Muscle of leg (tissue), 11 donors: ENCODE measurements around the gene MSH3. TPM values are rescaled to one million over a fixed set of nuclear protein-coding genes. Genes with fewer than 3 reads are reported as not detected.

Experiments
- DNase-seq: peaks from one replicate; pipeline ENCODE4 v3.0.0; 2013
- H3K27ac ChIP-seq: one replicate; pipeline ENCODE4 v1.5.1; 2013; ENCODE audit warnings: mild to moderate bottlenecking, low read length, control low read depth
- H3K27me3 ChIP-seq: one replicate; pipeline ENCODE4 v1.6.1; 2013; ENCODE audit warnings: low read length; ENCODE audit not compliant: control insufficient read depth, insufficient read depth
- H3K36me3 ChIP-seq: one replicate; pipeline ENCODE4 v1.6.1; 2013; ENCODE audit warnings: low read length; ENCODE audit not compliant: control insufficient read depth, insufficient read depth
- H3K4me1 ChIP-seq: one replicate; pipeline ENCODE4 v1.6.1; 2013; ENCODE audit warnings: low read length; ENCODE audit not compliant: control insufficient read depth, insufficient read depth
- H3K4me3 ChIP-seq: one replicate; pipeline ENCODE4 v1.5.1; 2013; ENCODE audit warnings: low read length, control low read depth
- H3K9me3 ChIP-seq: replicated peaks from 2 replicates; pipeline ENCODE4 v1.6.1; 2013; ENCODE audit warnings: low read depth, low read length; ENCODE audit not compliant: control insufficient read depth
- WGBS: methylation state at CpG from one replicate; pipeline ENCODE4 v1.1.5; 2013; ENCODE audit warnings: missing lambda C conversion rate; ENCODE audit not compliant: insufficient coverage; 5-methylcytosine and 5-hydroxymethylcytosine counted together
- polyA plus RNA-seq, 8 donors: library from polyadenylated mRNA; unstranded; fragments of 120-200 nt; gene quantifications; one replicate each; pipeline versions ENCODE4 v1.2.1 to v1.2.3, GENCODE V29; 2013; ENCODE audit warnings: inconsistent platforms in 1 of 8, low replicate concordance in 1 of 8; ENCODE audit not compliant: insufficient read length in 8 of 8, insufficient read depth in 1 of 8
- total RNA-seq: library from RNA; stranded (reverse); fragments of 120-200 nt; gene quantifications from one replicate; pipeline ENCODE4 v1.2.4, GENCODE V29; 2013

MSH3 gene
- total and polyA plus RNA-seq, 9 donors, result 7.2 to 13.3 (median 9.5) TPM

- Histone ChIP-seq H3K27ac (no peak overlapping the region), H3K36me3 (no peaks in the 10 kb centered on the region), H3K4me3 (no peak overlapping the region), H3K9me3 (no peaks in the 10 kb centered on the region), H3K27me3 (no peaks in the 10 kb centered on the region), H3K4me1 (no peaks in the 10 kb centered on the region)
- no CpG with 5 or more reads among the region's 1 CpG for WGBS
- DNase-seq, result no peak
Measured at GRCh38 chr5:80915716-80916115, 261.3 kb downstream of the MSH3 start.

DNA sequence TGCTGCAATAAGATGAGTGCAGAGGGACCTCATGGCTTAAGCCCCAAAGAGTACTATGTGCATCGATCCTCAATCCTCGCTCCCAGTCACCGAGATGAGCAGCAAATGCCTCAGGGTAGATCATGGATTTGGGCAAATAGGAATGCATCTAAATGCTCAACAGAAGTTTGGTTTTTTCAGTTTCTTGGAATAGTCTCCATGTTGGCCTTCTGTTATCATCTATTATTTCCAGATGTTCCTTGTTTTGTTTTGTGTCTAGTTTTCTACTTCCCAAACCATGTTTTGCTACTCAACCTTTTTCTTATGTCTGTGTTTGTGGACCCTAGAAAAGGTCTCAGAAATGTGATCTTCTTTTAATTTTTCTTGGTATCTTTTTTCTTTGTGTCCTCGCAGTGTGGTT lies 262.2 kb downstream of the MSH3 start:
- no peaks in the 10 kb centered on the region for H3K9me3 ChIP-seq
- H3K4me1 ChIP-seq, result no peaks in the 10 kb centered on the region
- H3K27me3 ChIP-seq, result no peaks in the 10 kb centered on the region
- H3K27ac ChIP-seq, result no peak overlapping the region
- no peak overlapping the region for H3K4me3 ChIP-seq
- WGBS, result 58% methylated on average over 3 of the region's 4 CpGs
- DNase-seq, result peak; percentile 64
- H3K36me3 ChIP-seq, result no peaks in the 10 kb centered on the region

GRCh38 chr5:80917631-80918030 lies 263.2 kb downstream of the MSH3 start:
- H3K27ac ChIP-seq, result no peak overlapping the region
- no peak overlapping the region for H3K4me3 ChIP-seq
- H3K9me3 ChIP-seq, result no peaks in the 10 kb centered on the region
- H3K4me1 ChIP-seq, result no peaks in the 10 kb centered on the region
- DNase-seq, result peak; percentile 13
- no peaks in the 10 kb centered on the region for H3K36me3 ChIP-seq
- H3K27me3 ChIP-seq, result no peaks in the 10 kb centered on the region
- WGBS, result 80% methylated on average over 1 of the region's 3 CpGs

DNA sequence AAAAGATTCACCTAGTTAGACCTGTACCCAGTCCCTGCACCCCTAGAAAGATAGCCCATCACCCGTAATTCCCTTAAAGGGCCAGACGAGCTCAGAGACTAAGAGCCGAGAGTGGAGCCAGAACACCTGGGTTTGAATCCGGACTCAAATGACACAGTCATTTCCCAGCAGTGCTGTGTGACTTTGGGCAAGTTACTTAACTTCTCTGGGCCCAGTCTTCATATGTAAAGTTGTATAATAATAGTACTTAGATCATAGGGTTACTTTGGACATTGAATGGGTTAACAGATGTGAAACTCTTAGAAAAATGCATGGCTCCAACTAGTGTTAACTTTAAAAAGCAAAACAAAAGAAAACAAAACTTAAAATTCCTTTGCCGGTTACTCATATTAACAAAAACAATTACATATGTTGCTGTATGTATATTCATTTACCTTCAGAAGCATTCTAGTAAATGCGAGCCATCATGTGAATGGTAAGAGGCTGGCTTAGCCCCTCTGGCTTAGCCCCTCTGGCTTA lies 265.3 kb downstream of the MSH3 start:
- H3K27me3 ChIP-seq, result no peaks in the 10 kb centered on the region
- no peak overlapping the region for H3K27ac ChIP-seq
- WGBS, result no CpG with 5 or more reads among the region's 6 CpGs
- H3K4me1 ChIP-seq, result no peaks in the 10 kb centered on the region
- no peaks in the 10 kb centered on the region for H3K9me3 ChIP-seq
- no peak overlapping the region for H3K4me3 ChIP-seq
- DNase-seq, result no peak
- H3K36me3 ChIP-seq, result no peaks in the 10 kb centered on the region

DNA sequence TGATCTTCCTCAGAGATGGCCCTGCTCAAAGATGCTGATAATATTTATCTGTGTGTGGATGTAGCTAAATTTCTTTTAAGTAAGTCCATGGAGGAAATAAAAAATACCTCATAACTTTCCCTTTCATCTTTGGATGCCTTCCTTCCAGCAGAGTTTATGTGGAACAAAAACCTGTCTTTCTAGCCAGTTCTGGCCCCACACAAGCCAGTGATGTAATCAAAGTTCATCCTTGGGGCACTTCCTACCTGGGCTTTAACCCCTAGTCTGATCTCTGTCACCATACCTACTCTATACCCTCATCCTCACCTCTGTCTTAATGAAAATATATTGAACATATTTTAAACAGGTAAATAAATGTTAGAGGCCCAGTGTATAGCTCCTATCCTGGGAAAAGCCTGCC lies 265.9 kb downstream of the MSH3 start:
- H3K36me3 ChIP-seq, result no peaks in the 10 kb centered on the region
- no peaks in the 10 kb centered on the region for H3K4me1 ChIP-seq
- H3K4me3 ChIP-seq, result no peak overlapping the region
- no peak for DNase-seq
- H3K27ac ChIP-seq, result no peak overlapping the region
- H3K9me3 ChIP-seq, result no peaks in the 10 kb centered on the region
- H3K27me3 ChIP-seq, result no peaks in the 10 kb centered on the region

GRCh38 chr5:80921026-80921425 lies 266.6 kb downstream of the MSH3 start:
- Histone ChIP-seq H3K4me1 (no peaks in the 10 kb centered on the region), H3K9me3 (no peaks in the 10 kb centered on the region), H3K4me3 (no peak overlapping the region), H3K27me3 (no peaks in the 10 kb centered on the region), H3K27ac (no peak overlapping the region), H3K36me3 (no peaks in the 10 kb centered on the region)
- no peak for DNase-seq

GRCh38 chr5:80925931-80926330 lies 271.5 kb downstream of the MSH3 start:
- Histone ChIP-seq H3K9me3 (no peaks in the 10 kb centered on the region), H3K27me3 (no peaks in the 10 kb centered on the region), H3K4me1 (no peaks in the 10 kb centered on the region), H3K27ac (no peak overlapping the region), H3K4me3 (no peak overlapping the region), H3K36me3 (no peaks in the 10 kb centered on the region)
- no peak for DNase-seq
- no CpG with 5 or more reads among the region's 1 CpG for WGBS

Other genes starting within 250 kb of the MSH3 start
- gene ZFYVE16, start 246.6 kb upstream of the MSH3 start, total RNA-seq, result 50.8 TPM
- gene ZFYVE16, start 246.6 kb upstream of the MSH3 start, polyA plus RNA-seq, result 10 to 100 TPM; 31.2 to 67.8 (median 48.8) TPM
- gene FAM151B, start 166.6 kb upstream of the MSH3 start, total RNA-seq, result 5.7 TPM
- gene FAM151B, start 166.6 kb upstream of the MSH3 start, polyA plus RNA-seq, result 1 to 10 TPM; 1.9 to 5.5 (median 3.9) TPM
- 0.13 TPM for gene ANKRD34B, start 84.4 kb upstream of the MSH3 start, total RNA-seq
- gene ANKRD34B, start 84.4 kb upstream of the MSH3 start, polyA plus RNA-seq, result under 1 TPM in 7 of 8 donors, not detected in 1; 0.16 to 0.68 (median 0.27) TPM
- gene DHFR, start 331 bp downstream of the MSH3 start, total RNA-seq, result 28.0 TPM
- gene DHFR, start 331 bp downstream of the MSH3 start, polyA plus RNA-seq, result 10 to 100 TPM; 28.1 to 52.0 (median 37.7) TPM